PC-9 (cell line): ENCODE results near the gene MED29.
A peak's percentile ranks its signal among the peaks of the same experiment; 100 is the strongest.

Source experiments
- CTCF ChIP-seq: fragments of 200-600 bp; sonication (generic); conservative IDR thresholded peaks from 2 replicates; pipeline ENCODE4 v1.6.1; 2017; ENCODE audit warnings: mixed run types, antibody characterized with exemption, mild to moderate bottlenecking, moderate library complexity
- EZH2 ChIP-seq: fragments of 200-600 bp; sonication (generic); IDR thresholded peaks from 2 replicates; pipeline ENCODE4 v1.8.0; 2017; ENCODE audit warnings: antibody characterized with exemption, low read depth

GRCh38 chr19:39412867-39413271 is 21.7 kb downstream of the MED29 start:
- peak; percentile 64; the same call in 1 of the 2 replicates for TF ChIP-seq CTCF
- TF ChIP-seq EZH2 = no peak
